Hindlimb muscle (tissue), 1 donor: Measurements from ENCODE around the gene CMTM5. TPM values are rescaled to one million over a fixed set of nuclear protein-coding genes. Genes with fewer than 3 reads are reported as not detected.
"Not testable (repeated sequence)": the region's sequence is repeated elsewhere in the genome, so short reads cannot be mapped to it uniquely, and the experiment has no call there.

Source experiments
- DNase-seq: peaks from one replicate; pipeline ENCODE4 v3.0.0-alpha.2; 2013
- polyA plus RNA-seq: library from polyadenylated mRNA; unstranded; fragments of 120-200 nt; gene quantifications from one replicate; pipeline ENCODE4 v1.2.1, GENCODE V29; 2013; ENCODE audit not compliant: insufficient read length

Gene CMTM5
- polyA plus RNA-seq, 1 donor: 1.6 TPM

DNA sequence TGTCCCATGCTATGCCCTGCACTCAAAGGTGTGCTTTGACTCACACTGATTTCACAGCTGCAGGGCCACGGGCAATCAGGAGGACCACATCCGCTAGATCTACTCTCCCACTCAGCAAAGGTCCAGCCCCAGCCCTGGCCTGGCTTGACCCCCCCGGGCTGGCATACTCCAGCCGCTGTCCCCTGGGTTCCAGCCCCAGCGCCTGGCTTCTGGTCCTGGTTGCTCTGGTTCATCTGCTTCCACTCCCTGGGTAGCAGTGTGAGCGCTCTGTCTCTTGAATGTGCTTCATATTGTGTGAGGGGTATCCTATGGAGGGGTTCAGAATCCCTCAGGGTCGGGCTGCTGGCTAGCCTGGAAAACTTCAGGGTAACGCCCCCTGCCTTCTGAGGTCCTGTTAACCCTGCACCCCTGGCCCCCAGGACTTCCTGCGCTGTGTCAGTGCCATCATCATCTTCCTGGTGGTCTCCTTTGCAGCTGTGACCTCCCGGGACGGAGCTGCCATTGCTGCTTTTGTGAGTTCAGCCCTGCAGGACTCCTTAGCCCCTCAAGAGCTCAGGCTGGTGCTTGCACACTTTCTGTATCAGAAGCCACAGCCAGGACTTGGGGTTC is 1.9 kb downstream of the CMTM5 start:
- DNase-seq: no peak

DNA sequence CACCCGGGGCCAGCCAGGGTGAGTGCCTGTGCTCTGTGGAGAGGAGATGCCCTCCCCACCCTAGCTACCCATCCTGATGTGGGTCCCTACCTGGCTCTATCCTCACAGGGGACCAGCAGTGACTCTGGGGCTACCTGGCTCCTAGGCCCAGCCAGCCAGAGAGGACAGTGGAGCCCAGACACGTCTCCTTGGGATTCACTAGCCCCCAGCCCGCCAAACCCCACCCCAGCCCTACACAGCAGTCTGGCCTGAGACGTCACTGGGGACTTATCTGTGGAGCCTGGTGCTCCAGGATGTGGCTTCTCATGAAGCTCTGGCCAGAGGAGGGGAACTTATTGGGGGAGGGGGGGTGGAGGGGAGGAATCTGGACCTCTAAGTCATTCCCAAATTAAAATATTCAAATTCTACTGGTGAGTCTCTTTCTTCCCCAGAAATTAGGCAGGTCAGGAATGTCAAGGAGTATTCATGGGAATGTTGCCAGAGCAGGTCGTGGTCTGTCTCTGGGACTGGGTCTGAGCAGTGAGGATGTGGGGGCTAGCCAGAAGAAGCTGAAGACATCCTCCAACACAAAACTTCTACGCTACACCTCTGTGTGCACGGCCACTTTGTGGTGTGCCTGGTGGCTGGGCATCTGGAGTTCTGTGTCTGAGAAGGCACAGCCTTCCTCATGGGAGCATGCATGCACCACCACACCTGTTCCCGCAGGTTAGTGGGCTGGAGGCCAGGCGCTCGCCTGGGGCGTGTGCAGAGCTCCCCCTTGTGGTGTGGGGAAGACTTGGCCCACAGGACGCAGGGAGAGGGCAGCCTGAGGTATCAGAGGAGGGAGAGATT is 2.7 kb downstream of the CMTM5 start:
- peak; percentile 29 for DNase-seq

DNA sequence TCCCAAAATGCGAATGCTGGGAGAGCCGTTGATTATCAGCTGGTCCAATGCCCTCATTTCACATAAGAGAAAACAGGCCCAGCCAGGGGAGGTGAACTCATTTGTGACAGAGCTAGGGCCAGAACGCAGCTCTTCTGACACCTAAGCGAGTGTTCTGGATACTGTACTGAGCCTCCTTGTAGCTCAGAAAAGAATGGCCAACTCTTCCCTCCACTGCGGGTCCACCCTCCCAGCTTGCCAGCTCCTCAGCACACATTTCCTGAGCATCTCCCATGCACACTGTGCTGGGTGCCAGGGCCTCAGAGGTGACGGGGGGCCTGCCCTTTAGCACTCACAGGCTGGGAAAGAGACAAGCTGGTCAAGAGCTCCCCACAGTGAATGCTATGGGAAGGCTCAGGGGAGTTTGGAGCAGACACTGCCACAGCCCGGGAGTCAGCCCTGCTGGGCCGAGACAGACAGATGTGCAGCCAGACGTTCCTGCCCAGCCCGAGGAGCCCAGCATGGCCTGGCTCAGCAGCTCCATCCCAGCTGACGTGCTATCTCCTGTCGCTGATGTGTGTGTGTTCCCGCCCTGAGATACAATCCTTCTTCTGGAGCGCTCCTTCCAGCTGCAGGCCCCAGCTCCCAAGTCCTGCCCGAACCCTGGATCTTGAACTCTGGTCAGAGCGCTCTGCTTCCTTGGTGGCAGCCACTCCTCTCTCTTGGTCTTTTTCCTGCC is 3.5 kb downstream of the CMTM5 start:
- DNase-seq: no peak

DNA sequence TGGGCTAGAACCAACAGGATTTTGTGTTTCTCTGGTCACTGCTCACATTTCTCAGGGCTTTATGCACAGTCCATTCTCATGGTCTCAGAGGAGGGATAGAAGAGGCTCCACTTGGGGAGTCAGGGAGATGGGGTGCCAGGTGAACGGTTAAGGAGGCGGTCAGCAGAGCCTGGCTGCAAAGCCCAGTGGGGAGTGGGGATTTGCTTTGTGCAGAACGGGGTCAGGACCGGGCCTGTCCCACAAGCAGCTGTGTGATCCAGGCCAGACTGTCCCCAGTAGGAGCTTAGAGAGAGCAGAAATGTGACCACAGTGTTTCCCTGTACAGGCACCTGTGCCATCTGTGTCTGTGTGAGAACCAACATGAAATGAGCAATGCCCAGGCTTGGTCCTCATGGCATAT is 4.1 kb downstream of the CMTM5 start:
- no peak for DNase-seq

DNA sequence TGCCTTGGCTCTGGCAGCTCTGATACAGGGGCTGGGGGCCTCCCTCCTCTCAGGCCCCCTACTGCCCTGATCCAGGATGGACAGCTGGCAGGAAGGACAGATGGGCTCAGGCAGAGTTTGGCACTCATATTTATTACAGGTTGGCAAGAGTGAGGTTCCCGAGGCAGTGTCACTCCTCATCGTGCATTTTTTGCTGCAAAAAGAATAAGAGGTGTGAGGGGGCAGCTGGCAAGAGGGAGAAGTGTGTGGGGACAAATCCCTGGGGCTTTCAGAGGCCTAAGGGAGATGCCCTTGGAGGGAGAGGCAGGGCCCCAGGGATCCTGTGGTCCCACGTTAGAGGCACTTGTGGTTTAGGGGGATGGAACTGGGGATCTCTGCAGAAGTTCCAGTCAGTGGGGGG is 5.0 kb downstream of the CMTM5 start:
- DNase-seq: no peak

DNA sequence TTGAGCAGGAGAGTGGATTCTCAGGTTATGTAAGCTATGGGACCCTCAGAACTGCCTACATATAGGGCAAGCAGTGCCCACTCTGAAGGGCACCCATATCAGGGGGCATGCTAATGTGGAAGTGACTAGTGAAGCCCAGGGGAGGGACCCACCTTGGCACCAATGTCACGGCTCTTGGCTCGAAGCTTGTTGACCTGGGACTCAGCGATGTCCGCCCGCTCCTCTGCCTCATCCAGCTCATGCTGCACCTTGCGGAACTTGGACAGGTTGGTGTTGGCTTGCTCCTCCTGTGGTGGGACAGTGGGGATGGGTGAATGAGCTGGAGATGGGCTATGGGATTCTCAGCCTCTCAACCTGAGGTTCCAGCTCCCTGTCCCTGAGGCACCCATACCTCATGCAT is 5.4 kb downstream of the CMTM5 start:
- no peak for DNase-seq

DNA sequence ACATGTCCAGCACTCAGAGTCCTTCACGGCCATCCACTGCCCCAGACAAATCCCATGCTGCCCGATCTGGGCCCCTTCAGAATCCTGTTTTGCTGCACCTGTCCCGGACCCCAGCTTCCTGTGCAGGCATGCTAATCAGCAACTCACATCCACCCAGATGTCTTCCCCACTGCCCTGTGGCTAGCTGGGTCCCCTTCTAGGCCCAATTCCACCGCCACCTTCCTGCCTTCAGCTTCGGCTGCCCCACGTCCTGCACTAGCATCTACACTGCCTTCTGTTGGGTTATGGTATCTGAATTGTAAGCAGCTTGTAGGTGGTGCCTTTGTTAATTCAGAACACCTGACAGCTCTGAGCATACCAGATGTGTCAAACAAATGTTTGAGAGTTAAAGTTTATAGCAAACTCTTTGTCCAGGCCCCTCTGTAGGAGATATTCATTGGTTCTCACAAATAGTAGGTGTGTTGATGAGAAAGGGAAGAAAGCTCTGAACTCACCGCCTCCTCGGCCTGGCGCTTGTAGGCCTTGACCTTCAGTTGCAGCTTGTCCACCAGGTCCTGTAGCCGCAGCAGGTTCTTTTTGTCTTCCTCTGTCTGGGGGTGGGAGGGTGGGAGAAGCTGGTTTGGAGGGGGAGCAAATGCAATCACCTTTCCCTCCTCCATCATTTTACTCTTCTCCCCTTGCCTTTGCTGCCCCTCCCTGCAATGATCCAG is 6.0 kb downstream of the CMTM5 start:
- no peak for DNase-seq

DNA sequence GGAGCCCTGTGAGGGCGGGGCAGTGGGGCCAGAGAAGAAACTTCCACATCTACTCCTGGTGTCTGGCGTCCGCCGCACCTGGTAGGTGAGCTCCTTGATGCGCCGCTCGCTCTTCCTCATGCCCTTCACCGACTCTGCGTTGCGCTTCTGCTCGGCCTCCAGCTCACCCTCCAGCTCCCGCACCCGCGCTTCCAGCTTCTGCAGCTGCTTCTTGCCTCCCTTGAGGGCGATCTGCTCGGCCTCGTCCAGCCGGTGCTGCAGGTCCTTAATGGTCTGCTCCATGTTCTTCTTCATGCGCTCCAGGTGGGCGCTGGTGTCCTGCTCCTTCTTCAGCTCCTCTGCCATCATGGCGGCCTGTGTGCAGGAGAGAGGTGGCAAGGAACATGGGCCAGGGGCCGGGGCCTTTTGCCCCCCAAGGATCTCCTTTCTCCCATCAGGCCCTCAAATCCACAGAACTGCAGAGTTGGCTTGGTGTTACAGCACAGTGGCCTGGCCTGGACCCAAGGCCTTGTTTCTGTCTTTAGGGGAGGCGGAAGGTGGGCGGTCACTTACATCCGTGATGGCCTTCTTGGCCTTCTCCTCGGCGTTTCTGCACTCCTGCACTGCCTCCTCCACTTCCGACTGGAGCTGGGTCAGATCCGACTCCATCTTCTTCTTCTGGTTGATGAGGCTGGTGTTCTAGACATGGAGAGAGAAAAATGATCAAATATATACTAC is 7.7 kb downstream of the CMTM5 start:
- no peak for DNase-seq

DNA sequence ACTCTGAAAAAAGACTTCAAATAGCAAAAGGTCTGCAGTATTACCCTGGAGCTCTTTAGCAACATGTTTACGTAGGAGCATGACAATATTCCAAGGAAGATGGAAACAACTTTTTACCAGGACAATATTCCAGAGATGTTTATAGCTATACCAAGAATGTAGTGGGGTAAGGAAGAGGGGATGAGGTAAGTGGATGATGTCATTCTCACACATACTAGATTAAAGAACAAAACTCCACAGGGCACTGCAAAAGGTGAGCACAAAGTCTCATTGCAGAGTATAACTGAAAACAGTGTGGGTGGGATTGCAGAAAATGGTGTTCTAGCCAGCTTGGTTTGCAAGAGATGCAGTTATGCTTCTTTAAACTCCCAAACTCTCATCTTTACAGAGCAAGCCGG is 8.4 kb downstream of the CMTM5 start:
- no peak for DNase-seq

DNA sequence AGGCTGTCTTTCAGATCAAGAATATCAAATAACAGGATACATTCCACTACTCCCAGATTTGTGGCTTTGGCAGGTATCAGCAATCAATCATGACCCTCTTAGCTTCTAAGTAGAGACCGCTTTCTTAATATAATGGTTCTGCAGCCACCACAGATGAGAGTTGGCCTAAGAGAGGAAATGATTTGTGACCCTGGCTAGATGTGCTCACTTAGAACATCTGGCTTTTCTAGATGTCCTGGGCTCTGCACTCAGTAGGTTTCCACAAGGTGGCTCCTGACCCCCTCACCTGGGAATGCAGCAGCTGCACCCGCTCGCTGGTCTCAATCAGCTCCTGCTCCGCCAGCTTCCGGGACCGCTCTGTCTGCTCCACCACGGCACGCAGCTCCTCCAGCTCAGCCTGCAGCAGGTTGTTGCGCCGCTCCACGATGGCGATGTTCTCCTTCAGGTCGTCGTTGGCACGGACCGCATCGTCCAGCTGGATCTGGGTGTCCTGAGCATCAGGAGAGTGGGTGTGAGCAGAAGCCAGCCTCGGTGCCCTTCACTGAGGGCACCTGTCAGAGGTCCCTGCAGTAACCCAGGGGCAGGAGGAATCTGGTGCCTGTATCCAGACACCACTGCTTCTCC is 8.9 kb downstream of the CMTM5 start:
- DNase-seq: no peak

DNA sequence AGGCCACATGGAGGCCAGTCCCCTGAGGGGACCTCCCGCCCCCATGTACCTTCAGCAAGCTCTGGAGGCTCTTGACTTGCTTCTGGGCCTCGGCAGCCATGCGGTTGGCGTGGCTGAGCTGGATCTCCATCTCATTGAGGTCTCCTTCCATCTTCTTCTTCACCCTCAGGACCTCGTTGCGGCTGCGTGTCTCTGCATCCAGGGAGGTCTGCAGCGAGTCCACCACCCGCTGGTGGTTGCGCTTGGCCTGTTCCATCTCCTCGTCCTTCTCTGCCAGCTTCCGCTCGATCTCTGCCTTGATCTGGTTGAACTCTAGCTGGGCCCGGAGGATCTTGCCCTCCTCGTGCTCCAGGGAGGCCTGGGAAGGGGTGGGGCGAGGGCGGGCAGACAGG is 9.4 kb downstream of the CMTM5 start:
- not testable (repeated sequence) for DNase-seq

DNA sequence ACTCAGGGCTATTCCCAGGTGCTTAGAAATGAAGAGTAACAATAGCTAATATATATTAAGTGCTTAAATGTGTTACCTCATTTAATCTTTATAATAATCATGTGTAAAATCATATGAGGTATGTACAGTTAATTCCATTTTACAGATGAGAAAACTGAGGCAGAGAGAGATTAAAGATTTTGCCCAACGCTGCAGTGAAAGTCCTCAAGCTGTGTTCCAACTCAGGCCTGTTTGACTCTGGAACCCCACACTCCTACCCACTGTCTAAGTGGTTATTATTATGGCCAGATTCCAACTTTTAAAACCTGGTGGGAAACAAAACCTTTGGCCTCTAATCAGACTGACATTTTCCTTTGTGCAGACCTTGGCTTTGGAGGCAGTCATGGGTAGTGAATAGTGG is 10.2 kb downstream of the CMTM5 start:
- DNase-seq: no peak

DNA sequence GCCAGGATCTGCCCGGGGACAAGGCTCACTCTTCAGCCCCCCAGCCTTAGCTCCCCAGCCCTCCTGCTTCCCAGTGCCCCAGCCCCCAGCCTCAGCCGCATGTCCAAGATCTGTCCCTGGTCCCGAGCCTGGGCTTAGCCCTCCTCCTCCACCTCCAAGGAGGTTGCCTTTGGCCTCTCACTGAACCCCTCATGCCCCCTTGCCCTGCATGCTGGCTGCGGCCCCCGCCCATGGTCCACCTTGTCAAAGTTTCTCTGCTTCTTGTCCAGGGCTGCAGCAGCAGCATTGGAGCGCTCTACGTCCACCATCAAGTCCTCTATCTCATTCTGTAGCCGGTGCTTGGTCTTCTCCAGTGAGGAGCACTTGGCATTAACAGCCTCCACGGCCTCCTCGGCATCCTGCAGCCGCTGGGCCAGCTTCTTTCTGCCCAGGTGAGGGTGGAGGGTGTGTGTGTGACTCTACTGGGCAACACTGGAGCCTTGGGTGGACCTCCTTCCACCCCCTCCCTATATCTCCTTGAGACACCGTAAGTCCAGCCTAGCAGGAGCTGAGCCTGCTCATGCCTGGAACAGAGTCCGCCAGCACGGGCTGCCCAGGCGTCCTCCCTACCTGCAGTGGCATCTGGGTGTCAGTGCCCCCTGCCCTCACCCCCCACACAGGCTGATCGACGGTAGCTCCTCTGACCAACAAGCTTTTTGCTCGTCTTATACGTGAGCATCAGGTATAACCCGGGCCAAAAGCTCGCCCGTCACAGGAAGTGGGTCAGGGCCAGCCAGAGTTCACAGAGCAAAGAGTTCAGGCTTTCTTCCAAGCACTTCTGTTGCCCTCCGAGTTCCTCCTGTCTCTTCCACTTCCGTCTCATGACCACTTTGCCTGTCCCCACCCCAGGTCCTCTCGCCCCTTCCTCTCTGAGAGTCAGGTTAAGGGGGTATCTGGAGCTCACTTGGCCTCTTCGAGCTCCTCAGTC is 11.4 kb downstream of the CMTM5 start:
- no peak for DNase-seq

DNA sequence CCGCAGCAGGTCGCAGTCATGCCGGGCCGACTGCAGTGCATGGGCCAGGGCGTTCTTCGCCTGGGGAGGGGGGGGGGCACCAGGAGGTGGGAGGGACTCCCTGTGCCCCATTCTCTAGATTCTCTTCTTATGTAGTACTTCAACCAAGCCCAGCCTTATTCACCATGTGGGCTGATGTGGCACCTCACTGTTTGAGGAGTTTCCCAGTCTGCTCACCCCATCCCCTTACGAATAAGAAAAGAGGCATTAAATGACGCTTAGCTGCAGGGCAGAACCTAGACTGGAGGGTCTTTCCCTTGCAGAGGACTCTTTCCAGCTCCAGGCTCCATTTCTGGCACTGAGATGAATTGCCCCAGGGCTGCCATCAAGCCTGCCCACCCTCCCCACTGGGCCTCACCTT is 12.2 kb downstream of the CMTM5 start:
- no peak for DNase-seq

DNA sequence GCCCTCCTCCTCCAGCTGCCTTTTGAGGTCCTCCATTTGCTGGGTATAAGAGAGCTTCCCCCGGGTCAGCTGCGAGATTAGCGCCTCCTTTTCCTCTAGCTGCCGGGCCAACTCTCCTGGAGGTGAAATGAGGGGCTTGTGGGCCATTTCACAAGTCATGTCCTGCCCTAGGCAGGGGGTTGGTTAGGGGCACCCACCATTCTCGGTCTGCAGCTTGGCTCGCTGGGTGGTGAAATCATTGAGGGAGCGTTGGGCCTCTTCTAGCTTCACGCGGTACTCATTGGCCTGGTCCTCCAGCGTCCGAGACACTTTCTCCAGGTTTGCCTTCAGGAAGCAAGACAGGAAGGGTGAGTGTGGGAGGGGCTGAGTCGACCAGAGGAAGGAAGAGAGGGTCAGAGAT is 12.6 kb downstream of the CMTM5 start:
- DNase-seq: no peak

DNA sequence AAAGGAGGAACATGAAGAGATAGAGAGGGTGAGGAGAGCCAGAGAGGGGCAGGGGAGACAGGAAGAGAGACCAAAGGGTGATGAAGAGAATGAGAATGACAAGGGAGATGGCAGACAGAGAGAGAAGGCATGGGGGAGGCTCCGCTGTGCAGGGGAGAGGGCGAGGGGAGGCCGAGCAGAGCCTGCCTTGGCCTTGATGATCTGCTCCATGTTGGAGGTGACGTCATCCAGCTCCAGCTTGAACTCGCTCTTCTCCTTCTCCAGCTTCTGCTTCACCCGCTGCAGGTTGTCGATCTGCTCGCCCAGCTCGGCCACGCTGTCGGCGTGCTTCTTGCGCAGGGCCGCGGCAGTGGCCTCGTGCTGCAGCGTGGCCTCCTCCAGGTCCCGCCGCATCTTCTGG is 13.0 kb downstream of the CMTM5 start:
- not testable (repeated sequence) for DNase-seq

DNA sequence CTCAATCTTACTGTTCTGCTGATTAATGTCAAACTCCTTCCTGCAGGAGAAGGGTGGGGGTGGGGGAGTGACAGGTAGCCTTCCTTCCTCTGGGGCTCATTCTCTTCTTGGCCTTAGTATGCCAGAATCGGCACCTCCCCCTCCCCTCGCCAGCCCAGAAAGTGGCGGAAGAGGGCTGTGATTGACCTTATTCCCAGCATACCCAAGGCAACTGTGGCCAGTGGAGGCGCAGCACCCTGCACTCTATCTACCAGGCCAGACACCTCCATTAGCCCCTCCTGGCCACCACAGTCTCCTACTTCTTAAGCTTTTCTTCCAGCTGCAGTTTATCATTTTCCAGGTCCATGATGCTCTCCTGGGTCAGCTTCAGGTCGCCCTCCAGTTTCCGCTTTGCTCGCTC is 15.8 kb downstream of the CMTM5 start:
- no peak for DNase-seq

DNA sequence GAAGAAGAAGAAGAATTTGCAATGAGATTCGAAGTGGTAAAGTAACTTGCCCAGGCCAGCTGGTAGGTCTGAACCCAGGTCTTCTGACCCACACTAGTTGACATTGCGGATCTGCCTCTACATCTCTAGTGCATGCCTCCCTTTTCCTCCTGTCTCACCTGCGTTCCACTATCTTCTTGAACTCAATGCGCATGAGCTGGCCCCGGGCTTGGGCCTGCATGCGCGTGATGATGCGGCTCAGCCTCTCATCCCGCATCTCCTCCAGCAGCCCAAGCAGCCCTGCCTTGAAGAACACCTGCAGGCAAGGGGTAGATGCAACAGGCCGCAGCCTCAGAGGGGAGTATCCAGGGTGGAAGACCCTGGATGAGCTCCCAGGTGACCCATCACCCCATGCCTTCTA is 19.3 kb downstream of the CMTM5 start:
- DNase-seq: no peak

DNA sequence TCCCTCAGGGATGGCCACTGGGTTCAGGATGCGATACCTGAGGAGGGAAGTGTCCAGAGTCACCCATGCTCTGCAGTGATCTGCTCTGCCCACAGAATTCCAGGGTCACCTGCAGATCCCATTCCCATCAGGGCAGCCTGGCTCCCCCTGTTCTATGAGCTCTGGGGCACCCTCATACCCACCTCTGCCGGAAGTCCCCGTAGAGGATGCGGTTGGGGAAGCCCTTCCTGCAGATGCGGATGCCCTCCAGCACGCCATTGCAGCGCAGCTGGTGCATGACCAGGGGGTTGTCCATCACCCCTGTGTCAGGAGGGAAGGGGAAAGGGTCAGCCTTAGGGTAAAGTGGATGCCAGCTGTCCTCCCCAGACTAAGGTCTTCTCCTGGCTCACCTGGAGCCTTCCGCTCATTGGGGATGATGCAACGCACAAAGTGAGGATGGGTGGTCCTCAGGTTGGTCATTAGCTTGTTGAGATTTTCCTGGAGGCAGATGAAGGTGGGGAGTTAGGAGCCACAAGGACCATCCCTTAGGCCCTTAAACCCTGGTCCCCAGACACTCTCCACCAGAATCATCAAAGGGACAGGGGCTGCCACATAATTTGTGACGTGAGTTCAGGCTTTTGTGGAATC is 20.0 kb downstream of the CMTM5 start:
- DNase-seq: no peak

DNA sequence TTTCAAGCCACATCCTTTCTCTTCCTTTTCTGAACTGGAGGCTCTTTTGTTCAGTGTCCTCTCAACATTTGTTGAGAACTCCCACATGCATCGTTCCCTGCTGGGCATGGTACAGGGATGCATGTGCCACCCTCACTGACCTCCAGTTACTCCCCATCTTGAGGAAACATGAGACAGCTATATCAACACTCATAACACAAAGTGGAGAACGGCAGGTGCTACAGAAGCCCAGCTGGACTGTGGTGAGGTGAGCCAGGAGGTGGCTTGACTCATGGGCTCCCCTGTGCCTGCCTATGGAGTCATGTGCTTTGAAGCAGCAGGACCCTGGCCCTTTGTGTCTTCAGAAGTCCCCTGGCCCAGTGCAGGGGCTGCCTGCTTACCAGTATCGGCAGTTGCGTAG is 21.5 kb downstream of the CMTM5 start:
- no peak for DNase-seq
